ENCODE measurements around the gene PLEKHA4. TPM values are rescaled to one million over a fixed set of nuclear protein-coding genes. Genes with fewer than 3 reads are reported as not detected.

The PLEKHA4 gene
- total and polyA plus RNA-seq, 9 of the 15 experiments (the other 6 are each of a cell fraction or from before 2014, with no cell fraction given), result 0.07 to 30.8 (median 11.4) TPM

DNA sequence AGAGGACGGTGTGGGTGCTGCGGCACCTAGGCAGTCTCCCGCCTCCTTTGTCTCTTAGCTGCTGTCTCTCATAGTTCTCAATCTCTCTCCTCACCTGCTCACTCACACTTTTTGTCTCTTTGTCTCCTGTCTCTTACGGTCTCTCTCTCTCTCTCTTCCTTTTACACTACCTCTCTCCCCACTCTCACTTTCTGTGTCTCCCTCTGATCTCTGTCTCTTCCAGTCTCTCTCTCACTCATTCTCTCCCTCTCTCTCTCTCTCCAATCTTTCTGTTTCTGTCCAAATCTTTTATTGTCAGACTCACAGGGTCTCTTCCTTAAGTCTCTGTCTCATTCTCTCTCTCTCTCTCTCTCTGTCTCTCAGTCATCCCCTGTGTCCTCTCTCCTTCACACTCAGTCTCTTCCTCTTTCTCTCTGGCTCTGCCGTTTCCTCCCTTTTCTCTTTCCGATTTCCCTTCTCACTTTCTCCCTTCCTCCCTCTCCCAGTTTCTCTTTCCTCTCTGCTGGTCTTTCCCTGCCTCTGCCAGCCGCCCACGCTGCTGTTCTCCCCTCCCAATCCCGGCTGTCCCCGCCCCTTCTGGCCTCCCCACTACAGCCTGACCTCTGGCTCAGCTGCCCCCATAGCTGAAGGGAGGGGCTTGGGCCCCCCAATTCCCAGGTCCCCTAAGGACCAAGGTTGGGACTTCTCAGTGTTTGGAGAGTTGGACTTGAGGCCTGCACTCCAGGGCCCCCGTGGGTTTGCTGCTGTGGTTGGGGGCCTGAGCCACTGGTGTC lies at the start of gene PLEKHA4 (continued):
- TF ChIP-seq, protein P1, sequence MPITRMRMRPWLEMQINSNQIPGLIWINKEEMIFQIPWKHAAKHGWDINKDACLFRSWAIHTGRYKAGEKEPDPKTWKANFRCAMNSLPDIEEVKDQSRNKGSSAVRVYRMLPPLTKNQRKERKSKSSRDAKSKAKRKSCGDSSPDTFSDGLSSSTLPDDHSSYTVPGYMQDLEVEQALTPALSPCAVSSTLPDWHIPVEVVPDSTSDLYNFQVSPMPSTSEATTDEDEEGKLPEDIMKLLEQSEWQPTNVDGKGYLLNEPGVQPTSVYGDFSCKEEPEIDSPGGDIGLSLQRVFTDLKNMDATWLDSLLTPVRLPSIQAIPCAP (CRISPR knock-in tag; IDR thresholded peaks at IDR 0.05; ENCODE audit: borderline replicate concordance), result no peak
- TF ChIP-seq, protein P2, sequence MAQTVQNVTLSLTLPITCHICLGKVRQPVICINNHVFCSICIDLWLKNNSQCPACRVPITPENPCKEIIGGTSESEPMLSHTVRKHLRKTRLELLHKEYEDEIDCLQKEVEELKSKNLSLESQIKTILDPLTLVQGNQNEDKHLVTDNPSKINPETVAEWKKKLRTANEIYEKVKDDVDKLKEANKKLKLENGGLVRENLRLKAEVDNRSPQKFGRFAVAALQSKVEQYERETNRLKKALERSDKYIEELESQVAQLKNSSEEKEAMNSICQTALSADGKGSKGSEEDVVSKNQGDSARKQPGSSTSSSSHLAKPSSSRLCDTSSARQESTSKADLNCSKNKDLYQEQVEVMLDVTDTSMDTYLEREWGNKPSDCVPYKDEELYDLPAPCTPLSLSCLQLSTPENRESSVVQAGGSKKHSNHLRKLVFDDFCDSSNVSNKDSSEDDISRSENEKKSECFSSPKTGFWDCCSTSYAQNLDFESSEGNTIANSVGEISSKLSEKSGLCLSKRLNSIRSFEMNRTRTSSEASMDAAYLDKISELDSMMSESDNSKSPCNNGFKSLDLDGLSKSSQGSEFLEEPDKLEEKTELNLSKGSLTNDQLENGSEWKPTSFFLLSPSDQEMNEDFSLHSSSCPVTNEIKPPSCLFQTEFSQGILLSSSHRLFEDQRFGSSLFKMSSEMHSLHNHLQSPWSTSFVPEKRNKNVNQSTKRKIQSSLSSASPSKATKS (CRISPR knock-in tag; IDR thresholded peaks at IDR 0.05), result no peak
- TF ChIP-seq, protein P3, sequence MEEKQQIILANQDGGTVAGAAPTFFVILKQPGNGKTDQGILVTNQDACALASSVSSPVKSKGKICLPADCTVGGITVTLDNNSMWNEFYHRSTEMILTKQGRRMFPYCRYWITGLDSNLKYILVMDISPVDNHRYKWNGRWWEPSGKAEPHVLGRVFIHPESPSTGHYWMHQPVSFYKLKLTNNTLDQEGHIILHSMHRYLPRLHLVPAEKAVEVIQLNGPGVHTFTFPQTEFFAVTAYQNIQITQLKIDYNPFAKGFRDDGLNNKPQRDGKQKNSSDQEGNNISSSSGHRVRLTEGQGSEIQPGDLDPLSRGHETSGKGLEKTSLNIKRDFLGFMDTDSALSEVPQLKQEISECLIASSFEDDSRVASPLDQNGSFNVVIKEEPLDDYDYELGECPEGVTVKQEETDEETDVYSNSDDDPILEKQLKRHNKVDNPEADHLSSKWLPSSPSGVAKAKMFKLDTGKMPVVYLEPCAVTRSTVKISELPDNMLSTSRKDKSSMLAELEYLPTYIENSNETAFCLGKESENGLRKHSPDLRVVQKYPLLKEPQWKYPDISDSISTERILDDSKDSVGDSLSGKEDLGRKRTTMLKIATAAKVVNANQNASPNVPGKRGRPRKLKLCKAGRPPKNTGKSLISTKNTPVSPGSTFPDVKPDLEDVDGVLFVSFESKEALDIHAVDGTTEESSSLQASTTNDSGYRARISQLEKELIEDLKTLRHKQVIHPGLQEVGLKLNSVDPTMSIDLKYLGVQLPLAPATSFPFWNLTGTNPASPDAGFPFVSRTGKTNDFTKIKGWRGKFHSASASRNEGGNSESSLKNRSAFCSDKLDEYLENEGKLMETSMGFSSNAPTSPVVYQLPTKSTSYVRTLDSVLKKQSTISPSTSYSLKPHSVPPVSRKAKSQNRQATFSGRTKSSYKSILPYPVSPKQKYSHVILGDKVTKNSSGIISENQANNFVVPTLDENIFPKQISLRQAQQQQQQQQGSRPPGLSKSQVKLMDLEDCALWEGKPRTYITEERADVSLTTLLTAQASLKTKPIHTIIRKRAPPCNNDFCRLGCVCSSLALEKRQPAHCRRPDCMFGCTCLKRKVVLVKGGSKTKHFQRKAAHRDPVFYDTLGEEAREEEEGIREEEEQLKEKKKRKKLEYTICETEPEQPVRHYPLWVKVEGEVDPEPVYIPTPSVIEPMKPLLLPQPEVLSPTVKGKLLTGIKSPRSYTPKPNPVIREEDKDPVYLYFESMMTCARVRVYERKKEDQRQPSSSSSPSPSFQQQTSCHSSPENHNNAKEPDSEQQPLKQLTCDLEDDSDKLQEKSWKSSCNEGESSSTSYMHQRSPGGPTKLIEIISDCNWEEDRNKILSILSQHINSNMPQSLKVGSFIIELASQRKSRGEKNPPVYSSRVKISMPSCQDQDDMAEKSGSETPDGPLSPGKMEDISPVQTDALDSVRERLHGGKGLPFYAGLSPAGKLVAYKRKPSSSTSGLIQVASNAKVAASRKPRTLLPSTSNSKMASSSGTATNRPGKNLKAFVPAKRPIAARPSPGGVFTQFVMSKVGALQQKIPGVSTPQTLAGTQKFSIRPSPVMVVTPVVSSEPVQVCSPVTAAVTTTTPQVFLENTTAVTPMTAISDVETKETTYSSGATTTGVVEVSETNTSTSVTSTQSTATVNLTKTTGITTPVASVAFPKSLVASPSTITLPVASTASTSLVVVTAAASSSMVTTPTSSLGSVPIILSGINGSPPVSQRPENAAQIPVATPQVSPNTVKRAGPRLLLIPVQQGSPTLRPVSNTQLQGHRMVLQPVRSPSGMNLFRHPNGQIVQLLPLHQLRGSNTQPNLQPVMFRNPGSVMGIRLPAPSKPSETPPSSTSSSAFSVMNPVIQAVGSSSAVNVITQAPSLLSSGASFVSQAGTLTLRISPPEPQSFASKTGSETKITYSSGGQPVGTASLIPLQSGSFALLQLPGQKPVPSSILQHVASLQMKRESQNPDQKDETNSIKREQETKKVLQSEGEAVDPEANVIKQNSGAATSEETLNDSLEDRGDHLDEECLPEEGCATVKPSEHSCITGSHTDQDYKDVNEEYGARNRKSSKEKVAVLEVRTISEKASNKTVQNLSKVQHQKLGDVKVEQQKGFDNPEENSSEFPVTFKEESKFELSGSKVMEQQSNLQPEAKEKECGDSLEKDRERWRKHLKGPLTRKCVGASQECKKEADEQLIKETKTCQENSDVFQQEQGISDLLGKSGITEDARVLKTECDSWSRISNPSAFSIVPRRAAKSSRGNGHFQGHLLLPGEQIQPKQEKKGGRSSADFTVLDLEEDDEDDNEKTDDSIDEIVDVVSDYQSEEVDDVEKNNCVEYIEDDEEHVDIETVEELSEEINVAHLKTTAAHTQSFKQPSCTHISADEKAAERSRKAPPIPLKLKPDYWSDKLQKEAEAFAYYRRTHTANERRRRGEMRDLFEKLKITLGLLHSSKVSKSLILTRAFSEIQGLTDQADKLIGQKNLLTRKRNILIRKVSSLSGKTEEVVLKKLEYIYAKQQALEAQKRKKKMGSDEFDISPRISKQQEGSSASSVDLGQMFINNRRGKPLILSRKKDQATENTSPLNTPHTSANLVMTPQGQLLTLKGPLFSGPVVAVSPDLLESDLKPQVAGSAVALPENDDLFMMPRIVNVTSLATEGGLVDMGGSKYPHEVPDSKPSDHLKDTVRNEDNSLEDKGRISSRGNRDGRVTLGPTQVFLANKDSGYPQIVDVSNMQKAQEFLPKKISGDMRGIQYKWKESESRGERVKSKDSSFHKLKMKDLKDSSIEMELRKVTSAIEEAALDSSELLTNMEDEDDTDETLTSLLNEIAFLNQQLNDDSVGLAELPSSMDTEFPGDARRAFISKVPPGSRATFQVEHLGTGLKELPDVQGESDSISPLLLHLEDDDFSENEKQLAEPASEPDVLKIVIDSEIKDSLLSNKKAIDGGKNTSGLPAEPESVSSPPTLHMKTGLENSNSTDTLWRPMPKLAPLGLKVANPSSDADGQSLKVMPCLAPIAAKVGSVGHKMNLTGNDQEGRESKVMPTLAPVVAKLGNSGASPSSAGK (IDR thresholded peaks at IDR 0.05), result no peak
- TF ChIP-seq, protein P4, sequence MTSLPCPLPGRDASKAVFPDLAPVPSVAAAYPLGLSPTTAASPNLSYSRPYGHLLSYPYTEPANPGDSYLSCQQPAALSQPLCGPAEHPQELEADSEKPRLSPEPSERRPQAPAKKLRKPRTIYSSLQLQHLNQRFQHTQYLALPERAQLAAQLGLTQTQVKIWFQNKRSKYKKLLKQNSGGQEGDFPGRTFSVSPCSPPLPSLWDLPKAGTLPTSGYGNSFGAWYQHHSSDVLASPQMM (CRISPR knock-in tag; IDR thresholded peaks at IDR 0.05), result no peak
- TF ChIP-seq DNMT1 (IDR thresholded peaks at IDR 0.05) (0 out of 2 replicates have a peak, but pooled peaks have one; percentile 61), HSF4 (CRISPR knock-in tag; IDR thresholded peaks at IDR 0.05; ENCODE audit: borderline replicate concordance) (no peak), SMARCC2 (IDR thresholded peaks at IDR 0.05; ENCODE audit: low read depth) (no peak; the same call in 1 of the 2 replicates), ZSCAN29 (IDR thresholded peaks at IDR 0.05) (no peak), POLR3G (IDR thresholded peaks at IDR 0.05; ENCODE audit: extremely low read depth, insufficient read length, insufficient replicate concordance) (no peak)
- TF ChIP-seq, protein P5, sequence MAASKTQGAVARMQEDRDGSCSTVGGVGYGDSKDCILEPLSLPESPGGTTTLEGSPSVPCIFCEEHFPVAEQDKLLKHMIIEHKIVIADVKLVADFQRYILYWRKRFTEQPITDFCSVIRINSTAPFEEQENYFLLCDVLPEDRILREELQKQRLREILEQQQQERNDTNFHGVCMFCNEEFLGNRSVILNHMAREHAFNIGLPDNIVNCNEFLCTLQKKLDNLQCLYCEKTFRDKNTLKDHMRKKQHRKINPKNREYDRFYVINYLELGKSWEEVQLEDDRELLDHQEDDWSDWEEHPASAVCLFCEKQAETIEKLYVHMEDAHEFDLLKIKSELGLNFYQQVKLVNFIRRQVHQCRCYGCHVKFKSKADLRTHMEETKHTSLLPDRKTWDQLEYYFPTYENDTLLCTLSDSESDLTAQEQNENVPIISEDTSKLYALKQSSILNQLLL (CRISPR knock-in tag; IDR thresholded peaks at IDR 0.05; ENCODE audit: borderline replicate concordance), result no peak
